H1 (cell line): ENCODE data around the gene CENPB. TPM values are rescaled to one million over a fixed set of nuclear protein-coding genes. Genes with fewer than 3 reads are reported as not detected.

Experiments
- BRCA1 ChIP-seq: IDR thresholded peaks from 2 replicates; pipeline ENCODE4 v1.6.1; 2012; ENCODE audit warnings: low read depth, low read length, improper control_type of control experiment
- CBX5 ChIP-seq: fragments of 300-800, 300-1000 bp; sonication (generic); IDR thresholded peaks from 2 replicates; pipeline ENCODE4 v1.7.1; 2016; ENCODE audit warnings: antibody characterized with exemption, low read length, low read depth
- CEBPB ChIP-seq: IDR thresholded peaks from 2 replicates; pipeline ENCODE4 v1.6.1; 2012; ENCODE audit warnings: low read depth, low read length
- EP300 ChIP-seq, 2 experiments: IDR thresholded peaks; 1 replicate in 1 of 2; 2 replicates in 1 of 2; pipeline ENCODE4 v1.6.1; 2011 to 2012; ENCODE audit warnings: low read depth in 2 of 2, low read length in 2 of 2, mild to moderate bottlenecking in 2 of 2, borderline replicate concordance in 1 of 2, inconsistent platforms in 1 of 2, moderate library complexity in 1 of 2
- FOSL1 ChIP-seq: IDR thresholded peaks from 2 replicates; pipeline ENCODE4 v1.6.1; 2011; ENCODE audit warnings: mild to moderate bottlenecking, low read depth, low read length, moderate library complexity; ENCODE audit not compliant: insufficient read depth
- GABPA ChIP-seq: IDR thresholded peaks from 2 replicates; pipeline ENCODE4 v1.6.1; 2011; ENCODE audit warnings: mild to moderate bottlenecking, low read length, moderate library complexity, borderline replicate concordance; ENCODE audit not compliant: insufficient read depth
- JUND ChIP-seq: IDR thresholded peaks from 2 replicates; pipeline ENCODE4 v1.6.1; 2011; ENCODE audit warnings: mild to moderate bottlenecking, improper control_type of control experiment, low read length
- MAFK ChIP-seq: IDR thresholded peaks from 2 replicates; pipeline ENCODE4 v1.6.1; 2012; ENCODE audit warnings: low read depth, mild to moderate bottlenecking, improper control_type of control experiment, low read length
- NANOG ChIP-seq: IDR thresholded peaks from 2 replicates; pipeline ENCODE4 v1.6.1; 2011; ENCODE audit warnings: low read length, low read depth, mild to moderate bottlenecking, inconsistent platforms; ENCODE audit not compliant: insufficient read depth, poor library complexity, severe bottlenecking
- PHF8 ChIP-seq: fragments of 200-600 bp; sonication (generic); conservative IDR thresholded peaks from 2 replicates; pipeline ENCODE4 v1.7.1; 2012; ENCODE audit warnings: low read depth, mild to moderate bottlenecking, inconsistent platforms, low read length, moderate library complexity
- RFX5 ChIP-seq: IDR thresholded peaks from 2 replicates; pipeline ENCODE4 v1.6.1; 2011; ENCODE audit warnings: low read depth, low read length, improper control_type of control experiment, borderline replicate concordance
- SIN3A ChIP-seq, 2 experiments: IDR thresholded peaks in 1 of 2; conservative IDR thresholded peaks in 1 of 2; 2 replicates each; pipeline ENCODE4 v1.6.1; 2011 to 2012; ENCODE audit warnings: low read length in 2 of 2, improper control_type of control experiment in 1 of 2, low read depth in 1 of 2, mild to moderate bottlenecking in 1 of 2
- SP1 ChIP-seq: IDR thresholded peaks from 2 replicates; pipeline ENCODE4 v1.6.1; 2011; ENCODE audit warnings: low read depth, low read length
- SP2 ChIP-seq: IDR thresholded peaks from 2 replicates; pipeline ENCODE4 v1.6.1; 2012; ENCODE audit warnings: mild to moderate bottlenecking, low read length, inconsistent platforms
- SRF ChIP-seq: IDR thresholded peaks from 2 replicates; pipeline ENCODE4 v1.6.1; 2011; ENCODE audit warnings: mild to moderate bottlenecking, low read depth, low read length, moderate library complexity
- ZNF274 ChIP-seq: IDR thresholded peaks from 2 replicates; pipeline ENCODE4 v1.7.0; 2012; ENCODE audit warnings: low read length, borderline replicate concordance; ENCODE audit errors: extremely low read depth
- polyA plus RNA-seq, 7 experiments: library from polyadenylated mRNA; depleted of rRNA in 3 of 7; stranded (reverse) in 5 of 7; unstranded in 2 of 7; fragments of >200 nt in 5 of 7; fragments of 200-250 nt in 2 of 7; gene quantifications; 1 replicate in 5 of 7; 2 replicates in 1 of 7; 4 replicates in 1 of 7; pipeline versions ENCODE4 v1.2.1 to v1.2.3, GENCODE V29; 2011 to 2013; ENCODE audit warnings: missing spikeins in 2 of 7, mixed read lengths in 2 of 7
- total RNA-seq: library from RNA; stranded (reverse); fragmentation: NEBNext Ultra II Directional; extraction: Animal tissue kit (Norgen Biotek cat#: 25700); gene quantifications from 2 replicates; pipeline ENCODE4 v1.2.1, GENCODE V29; 2021
- TF ChIP-seq, protein P1 (sequence below), 3 experiments: IDR thresholded peaks; 1 replicate in 2 of 3; 2 replicates in 1 of 3; pipeline versions ENCODE4 v1.5.1 to v1.6.1; 2011; ENCODE audit warnings: low read length in 3 of 3, mild to moderate bottlenecking in 3 of 3, inconsistent platforms in 2 of 3, low read depth in 1 of 3, moderate library complexity in 1 of 3; ENCODE audit not compliant: insufficient read depth in 1 of 3; ENCODE audit errors: control extremely low read depth in 1 of 3

Gene CENPB
- total and polyA plus RNA-seq, 2 of the 8 experiments (the other 6 are each of a cell fraction or from before 2014, with no cell fraction given), result 17.7 to 51.6 TPM

DNA sequence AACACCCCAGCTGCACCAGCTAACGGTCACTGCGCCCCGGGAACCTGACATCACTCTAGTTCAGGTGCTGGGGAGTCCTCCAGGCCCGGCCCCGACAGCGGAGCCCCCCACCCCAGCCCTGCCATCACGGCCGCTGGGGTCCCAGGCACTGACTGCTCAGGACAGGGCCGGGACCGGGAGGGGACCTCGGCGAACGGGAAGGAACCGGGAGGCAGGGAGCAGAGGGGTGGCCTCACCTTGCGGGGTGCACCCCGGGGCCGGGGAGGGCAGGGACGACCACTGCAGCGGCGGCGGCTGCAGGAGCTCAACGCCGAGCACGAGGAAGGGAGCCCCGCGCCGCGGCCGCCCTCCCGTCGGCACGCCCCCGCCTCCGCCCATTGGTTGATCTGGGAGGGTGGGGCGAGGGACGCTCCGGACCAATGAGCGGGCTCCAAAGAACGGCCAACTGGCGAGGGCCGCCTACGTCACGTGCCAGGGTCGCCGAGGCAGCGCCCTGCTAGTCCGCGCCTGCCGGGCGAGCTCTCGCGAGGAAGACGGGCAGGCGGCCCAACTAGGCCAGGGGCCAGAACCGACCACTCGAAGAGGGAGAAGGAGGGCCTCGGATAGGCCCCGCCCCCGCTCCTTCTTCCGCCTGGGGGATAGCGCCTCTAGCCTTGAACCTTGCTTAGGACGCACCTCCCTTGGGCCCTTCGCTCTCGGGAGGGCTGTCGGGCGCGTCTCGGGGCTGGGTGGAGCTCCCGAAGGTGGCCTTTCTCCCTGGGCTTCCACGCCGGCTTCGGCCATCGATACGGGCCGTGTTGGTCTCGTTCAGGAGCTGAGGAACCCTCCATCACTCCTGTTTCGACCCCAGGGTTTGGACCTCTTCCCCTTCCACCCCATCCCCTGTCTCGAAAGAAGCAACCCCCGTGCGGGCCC lies 18.9 kb downstream of the CENPB start, which contains the start of gene ADISSP (continued):
- TF ChIP-seq SP2 (no peak), RFX5 (no peak), NANOG (no peak), MAFK (no peak), EP300 (IDR thresholded peaks at IDR 0.05; ENCODE audit: borderline replicate concordance in 1 of 2, low read depth in 2 of 2, low read length in 2 of 2) (no peak), BRCA1 (peak; percentile 71), GABPA (no peak), SP1 (no peak; the same call in 1 of the 2 replicates), CEBPB (no peak), JUND (no peak), PHF8 (peak; percentile 81), SIN3A (conservative IDR thresholded peaks at IDR 0.05 in 1 of 2, IDR thresholded peaks at IDR 0.05 in 1 of 2; ENCODE audit: low read depth in 1 of 2, low read length in 2 of 2) (0 out of 4 replicates have a peak, but pooled peaks have one; percentile 14 to 64), ZNF274 (no peak), SRF (no peak), FOSL1 (no peak), CBX5 (no peak)
- TF ChIP-seq, protein P1, sequence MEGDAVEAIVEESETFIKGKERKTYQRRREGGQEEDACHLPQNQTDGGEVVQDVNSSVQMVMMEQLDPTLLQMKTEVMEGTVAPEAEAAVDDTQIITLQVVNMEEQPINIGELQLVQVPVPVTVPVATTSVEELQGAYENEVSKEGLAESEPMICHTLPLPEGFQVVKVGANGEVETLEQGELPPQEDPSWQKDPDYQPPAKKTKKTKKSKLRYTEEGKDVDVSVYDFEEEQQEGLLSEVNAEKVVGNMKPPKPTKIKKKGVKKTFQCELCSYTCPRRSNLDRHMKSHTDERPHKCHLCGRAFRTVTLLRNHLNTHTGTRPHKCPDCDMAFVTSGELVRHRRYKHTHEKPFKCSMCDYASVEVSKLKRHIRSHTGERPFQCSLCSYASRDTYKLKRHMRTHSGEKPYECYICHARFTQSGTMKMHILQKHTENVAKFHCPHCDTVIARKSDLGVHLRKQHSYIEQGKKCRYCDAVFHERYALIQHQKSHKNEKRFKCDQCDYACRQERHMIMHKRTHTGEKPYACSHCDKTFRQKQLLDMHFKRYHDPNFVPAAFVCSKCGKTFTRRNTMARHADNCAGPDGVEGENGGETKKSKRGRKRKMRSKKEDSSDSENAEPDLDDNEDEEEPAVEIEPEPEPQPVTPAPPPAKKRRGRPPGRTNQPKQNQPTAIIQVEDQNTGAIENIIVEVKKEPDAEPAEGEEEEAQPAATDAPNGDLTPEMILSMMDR (IDR thresholded peaks at IDR 0.05; ENCODE audit: control extremely low read depth in 1 of 3, insufficient read depth in 1 of 3, low read depth in 1 of 3, low read length in 3 of 3), result peak in 2 of 3 experiments; percentile 13 to 35; a peak in 2 of 4 replicates
